ENCODE data around the gene RND3.

Gene RND3

DNA sequence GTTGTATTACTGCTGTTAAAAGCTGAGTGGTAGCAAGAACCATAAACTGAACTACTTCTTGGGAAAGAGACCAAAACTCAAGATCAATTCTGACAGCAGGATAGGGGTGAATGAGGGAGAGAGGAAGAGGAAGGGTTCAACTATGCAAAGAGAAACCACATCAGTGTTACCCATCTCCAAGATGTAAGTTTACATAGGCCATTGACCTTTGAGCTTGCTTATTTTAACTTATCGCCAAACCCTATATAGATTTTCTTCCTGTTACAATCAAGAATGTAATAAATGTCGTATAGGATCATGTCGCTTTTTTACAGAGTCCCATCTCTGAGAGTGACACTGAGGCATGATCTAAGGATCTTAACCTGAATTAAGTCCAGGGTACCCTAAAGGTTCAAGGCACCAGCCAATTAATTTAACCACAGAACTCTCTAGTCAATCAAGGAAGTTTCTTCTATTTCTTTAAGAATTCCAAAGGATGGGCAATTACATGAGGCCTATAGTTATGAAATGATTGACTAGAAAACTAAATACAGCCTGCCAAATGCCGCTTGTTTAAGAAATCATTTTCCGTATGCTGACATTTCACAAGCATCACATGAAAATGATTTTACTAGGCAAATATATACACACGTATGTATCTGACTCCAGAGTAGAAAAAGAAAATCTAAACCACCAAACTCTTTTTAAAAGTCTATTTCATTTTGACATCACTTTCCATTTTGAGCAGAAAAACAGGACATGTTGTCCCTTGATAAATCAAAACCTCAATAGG, 11.8 kb downstream of the RND3 start:
- DNase-seq (ENCODE audit: low read depth) = no peak

DNA sequence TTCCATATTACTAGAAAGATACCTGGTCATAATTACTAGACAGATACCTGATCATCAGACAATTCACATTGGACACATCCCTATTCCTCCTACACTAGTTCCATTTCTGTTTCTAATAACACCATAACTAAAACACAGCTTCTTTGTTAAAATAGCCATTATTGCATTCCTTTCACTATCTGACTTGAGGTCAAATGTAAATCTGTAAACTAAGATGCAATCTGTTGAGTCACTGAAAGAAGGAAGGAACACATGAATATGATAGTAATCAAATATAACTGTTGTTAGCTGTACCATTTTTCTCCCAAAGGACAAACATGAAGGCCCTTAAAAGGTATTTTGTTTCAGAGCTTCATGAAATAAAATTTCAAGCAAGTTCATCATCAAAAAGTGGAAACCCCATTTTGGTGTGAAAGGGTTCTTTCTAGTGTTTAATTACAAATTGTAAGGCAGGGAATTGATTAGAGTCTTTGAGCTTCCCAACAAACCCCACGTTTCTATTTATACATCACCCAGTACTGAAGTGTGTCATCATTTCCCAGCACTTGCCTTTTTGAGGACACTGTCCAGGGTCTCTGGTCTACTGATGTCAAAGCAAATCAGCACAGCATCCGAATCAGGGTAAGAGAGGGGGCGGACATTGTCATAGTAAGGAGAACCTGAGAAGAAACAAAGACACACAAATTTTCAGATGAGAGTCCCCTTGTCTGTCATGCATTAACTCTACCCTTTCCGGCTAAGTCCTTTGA, 13.0 kb downstream of the RND3 start:
- no peak for DNase-seq (ENCODE audit: low read depth)

DNA sequence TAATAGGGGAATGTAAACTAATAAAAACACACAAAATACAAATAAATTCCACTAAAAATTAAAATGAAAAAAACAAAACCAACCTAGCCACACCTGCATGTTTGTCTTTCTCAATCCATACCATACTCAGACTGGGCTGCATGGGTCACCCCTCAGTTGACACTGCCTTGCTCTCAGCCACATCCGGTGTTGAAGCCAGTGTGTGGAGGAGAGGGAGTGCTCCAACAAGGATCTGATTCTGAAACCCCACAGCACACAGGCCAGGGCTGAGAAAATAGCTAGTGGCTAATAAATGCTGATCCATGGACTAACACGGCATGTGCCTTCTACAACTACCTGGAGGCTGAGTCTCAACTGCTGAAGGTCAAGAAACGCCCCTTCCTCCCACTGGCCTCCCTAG, 13.7 kb downstream of the RND3 start:
- no peak for DNase-seq (ENCODE audit: low read depth)

DNA sequence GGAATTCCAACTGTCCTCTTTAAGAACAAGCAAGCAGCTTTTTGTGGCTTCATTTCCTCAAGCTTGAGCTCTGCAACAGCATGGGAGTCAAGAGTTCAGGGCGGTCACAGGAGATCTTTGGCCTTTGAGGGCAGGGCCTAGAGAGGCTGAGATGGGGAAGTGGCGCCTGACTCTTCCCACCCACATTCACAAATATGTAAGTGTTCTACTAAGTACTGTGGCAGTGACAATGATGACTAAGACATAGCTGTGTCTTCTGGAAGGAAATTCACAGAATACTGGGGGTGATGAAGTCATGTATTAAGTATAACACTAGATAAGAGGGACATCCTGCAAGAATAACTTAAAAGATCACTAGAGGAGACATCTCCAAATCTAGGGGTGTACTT, 15.0 kb downstream of the RND3 start:
- no peak for DNase-seq (ENCODE audit: low read depth)

DNA sequence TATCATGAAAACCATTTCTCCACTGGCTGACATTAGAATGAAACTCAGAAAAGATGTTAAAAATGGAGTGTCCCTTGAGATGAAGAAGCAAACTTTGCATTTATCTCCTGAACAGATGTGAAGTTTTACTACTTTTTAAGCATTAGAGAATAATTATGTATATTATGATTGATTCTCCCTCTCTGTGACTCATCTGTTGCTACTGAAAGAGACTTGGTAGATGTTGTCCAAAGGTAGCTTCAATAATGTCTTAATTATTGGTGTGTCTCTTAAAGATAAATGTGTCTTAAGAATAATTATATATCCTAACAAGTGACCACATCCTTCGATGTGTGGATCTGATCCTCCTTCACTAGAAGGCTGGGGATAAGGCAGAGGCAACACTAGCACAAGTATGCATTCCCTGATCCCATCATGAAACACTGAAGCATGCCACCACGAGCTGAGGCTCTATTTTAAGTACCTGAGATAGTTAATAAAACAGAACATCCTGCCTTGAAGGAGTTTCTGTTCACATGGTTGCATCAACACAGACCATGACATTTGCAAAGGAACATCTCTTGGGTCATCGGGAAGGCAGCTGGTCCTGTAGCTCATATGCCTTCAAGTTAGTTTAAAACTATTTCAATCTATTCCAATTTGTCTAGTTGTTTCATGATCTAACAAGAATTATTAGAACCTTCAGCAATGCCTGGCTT, 15.5 kb downstream of the RND3 start:
- no peak for DNase-seq (ENCODE audit: low read depth)

DNA sequence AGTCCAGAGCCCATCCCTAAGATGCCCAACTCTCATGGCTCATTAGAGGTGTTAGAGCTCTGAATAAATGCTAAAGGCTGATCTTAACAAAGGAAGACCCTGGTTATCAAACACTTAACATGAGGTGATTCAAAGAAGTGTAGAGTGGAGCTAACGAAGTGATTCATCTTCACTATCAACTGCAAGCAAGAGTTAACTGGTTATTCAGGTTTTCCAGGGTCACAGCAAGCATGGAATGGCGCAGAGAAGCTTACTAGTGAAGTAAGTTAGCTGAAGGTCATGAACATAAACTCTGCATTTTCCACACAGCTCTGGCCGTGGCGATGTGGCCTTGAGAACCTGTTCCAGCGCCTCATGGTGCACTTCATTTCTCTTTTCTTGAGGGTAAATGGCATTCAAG, 17.0 kb downstream of the RND3 start:
- DNase-seq (ENCODE audit: low read depth) = no peak

- no peak for DNase-seq (ENCODE audit: low read depth)
Measured at GRCh38 chr2:150469706-150470274, 17.7 kb downstream of the RND3 start.

DNA sequence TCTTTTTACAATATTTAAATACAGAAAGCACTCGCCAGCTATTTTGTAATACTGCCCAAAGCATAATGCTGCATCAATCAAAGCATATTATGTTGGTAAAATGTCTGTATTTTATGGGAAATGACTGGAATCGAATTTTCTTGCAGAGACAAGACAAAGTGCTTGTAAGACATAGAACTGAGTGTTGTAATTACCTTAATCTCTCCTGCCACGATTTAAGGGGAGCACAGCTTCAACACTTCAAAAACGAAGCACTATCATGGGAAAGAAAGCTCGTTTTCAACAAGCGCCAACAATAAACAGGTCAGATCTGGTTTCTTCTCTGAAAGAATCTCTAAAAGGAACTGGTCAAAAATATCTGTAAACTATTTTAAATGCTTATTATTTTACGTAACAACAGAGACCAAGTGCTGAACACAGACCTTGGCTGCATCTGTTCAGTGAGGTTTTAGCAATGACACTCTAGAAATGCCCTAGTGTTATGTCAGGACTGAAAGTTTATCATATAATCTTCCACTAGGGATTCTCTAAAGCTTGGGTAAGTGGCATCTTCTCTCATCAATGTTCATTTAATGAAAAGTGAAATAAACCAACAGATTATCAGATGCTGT, 19.0 kb downstream of the RND3 start:
- no peak for DNase-seq (ENCODE audit: low read depth)

- DNase-seq (ENCODE audit: low read depth) = no peak
Measured at GRCh38 chr2:150467621-150467963, 19.9 kb downstream of the RND3 start.

- DNase-seq (ENCODE audit: low read depth) = no peak
Measured at GRCh38 chr2:150466741-150467620, 20.5 kb downstream of the RND3 start.

DNA sequence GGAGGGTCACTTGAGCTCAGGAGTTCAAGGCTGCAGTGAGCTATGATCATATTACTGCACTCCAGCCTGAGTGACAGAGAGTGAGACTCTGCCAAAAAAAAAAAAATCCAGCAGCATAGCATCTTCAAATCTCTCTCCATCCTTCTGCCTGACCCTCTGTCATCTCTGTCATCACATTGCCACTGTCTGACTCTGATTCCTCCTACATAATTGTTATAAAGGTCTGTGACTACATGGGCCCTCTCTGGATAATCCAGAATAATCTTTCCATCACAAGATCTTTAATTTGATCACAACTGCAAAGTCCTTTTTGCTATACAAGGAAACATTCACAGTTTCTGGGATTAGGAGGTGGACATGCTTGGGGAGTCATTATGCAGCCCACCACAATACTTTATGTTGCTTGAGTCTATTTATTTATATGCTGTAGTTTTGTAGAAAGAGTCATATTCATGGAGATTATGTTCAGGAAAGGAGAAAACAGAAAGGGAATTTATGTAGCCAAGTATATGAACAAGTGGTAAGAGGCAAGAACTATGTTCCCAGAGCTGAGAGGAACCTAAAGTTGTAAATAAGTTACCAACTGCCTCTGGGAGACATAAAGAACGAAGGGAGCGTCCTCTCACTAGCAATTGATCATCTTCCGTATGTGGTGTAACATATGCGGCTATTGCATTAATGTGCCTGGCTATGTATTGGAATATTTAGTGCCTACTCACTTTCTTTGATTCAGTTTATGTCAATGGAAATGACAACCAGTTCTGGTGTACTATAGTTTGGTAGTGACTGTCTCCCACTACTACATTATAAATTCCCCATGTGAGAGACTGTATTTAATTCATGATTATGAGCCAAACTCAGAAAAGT, 21.5 kb downstream of the RND3 start:
- no peak for DNase-seq (ENCODE audit: low read depth)

DNA sequence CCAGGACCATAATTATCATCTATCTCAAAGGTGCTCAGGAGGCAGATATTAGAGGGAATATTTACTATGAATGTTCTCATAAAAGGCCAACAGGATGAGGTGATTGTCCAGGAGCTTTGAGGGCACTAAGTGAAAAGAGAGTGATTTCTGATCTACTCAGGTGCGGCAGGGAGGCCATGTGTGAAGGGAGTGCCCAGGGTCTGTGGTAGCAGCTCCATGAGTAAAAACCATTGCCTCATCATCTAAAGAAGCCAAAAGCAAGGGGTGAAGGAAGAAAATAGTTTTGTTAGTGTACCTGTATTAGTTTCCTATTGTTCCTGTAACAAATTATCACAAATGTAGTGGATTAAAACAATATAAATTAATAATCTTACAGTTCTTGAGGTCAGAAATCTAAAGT, 22.5 kb downstream of the RND3 start:
- no peak for DNase-seq (ENCODE audit: low read depth)

GRCh38 chr2:150464270-150464669, 23.2 kb downstream of the RND3 start:
- no peak for DNase-seq (ENCODE audit: low read depth)

- no peak for DNase-seq (ENCODE audit: low read depth)
Measured at GRCh38 chr2:150462770-150463169, 24.7 kb downstream of the RND3 start.

- DNase-seq (ENCODE audit: low read depth) = no peak
Measured at GRCh38 chr2:150459281-150459680, 28.2 kb downstream of the RND3 start.

DNA sequence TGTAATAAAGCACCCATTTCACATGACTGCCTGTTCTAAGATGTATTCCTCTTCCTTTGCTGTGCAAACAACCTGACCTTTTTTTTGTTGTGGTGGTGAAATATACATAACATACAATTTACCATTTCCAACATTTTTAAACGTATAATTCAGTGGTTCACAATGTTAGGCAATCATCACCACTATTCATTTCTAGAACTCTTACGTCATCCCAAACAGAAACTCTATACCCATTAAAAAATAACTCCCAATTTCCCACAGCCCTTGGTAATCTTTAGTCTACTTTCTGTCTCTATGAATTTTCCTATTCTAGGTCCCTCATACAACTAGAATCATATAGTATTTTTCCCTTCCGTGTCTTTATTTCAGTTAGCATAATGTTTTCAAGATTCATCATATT, 36.7 kb downstream of the RND3 start:
- DNase-seq (ENCODE audit: low read depth) = no peak

GRCh38 chr2:150449856-150450255, 37.6 kb downstream of the RND3 start:
- DNase-seq (ENCODE audit: low read depth) = no peak

DNA sequence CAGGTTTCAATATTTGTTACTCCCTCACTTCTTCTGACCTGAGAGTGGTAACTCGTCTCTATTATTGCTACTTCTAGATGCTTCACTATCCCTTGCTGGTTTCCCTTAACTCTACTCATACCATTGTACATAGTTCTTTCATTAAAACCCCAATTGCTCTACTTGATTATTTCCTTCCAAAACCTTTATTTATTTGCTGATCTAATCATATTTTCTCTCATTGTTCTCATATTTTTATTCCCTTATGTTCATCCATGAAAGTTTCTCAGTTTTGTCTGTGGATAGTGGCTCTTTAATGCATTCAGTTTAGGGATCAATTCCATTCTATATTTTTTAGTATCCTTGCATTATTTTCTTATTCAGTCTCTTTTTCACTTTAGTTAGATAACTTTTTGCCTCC, 42.1 kb downstream of the RND3 start:
- DNase-seq (ENCODE audit: low read depth) = no peak

DNA sequence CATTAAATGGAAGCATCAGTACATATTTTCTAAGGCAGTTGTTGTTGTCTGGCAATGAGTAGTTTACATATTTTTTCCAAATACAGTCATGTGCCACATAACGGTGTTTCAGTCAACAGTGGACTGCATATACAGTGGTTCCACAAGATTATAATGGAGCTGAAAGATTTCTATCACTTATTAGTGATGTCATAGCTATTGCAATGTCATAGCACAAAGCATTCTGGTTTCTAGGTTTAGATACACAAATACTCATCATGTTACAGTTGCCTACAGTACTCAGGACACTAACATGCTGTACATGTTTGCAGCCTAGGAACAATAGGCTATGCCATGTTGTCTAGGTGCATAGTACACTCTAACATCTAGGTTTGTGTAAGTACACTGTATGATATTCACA, 45.0 kb downstream of the RND3 start:
- no peak for DNase-seq (ENCODE audit: low read depth)

- no peak for DNase-seq (ENCODE audit: low read depth)
Measured at GRCh38 chr2:150441784-150442183, 45.7 kb downstream of the RND3 start.

All from activated gamma-delta T cell treated with anti-CD3 and anti-CD28 coated beads, Interleukin-2, amount 50 U/mL, for 16 hours (primary cell).